Measurements from ENCODE around the gene DACT1. TPM values are rescaled to one million over a fixed set of nuclear protein-coding genes. Genes with fewer than 3 reads are reported as not detected.
"Not testable (repeated sequence)": the region's sequence is repeated elsewhere in the genome, so short reads cannot be mapped to it uniquely, and the experiment has no call there.

The DACT1 gene, protein sequence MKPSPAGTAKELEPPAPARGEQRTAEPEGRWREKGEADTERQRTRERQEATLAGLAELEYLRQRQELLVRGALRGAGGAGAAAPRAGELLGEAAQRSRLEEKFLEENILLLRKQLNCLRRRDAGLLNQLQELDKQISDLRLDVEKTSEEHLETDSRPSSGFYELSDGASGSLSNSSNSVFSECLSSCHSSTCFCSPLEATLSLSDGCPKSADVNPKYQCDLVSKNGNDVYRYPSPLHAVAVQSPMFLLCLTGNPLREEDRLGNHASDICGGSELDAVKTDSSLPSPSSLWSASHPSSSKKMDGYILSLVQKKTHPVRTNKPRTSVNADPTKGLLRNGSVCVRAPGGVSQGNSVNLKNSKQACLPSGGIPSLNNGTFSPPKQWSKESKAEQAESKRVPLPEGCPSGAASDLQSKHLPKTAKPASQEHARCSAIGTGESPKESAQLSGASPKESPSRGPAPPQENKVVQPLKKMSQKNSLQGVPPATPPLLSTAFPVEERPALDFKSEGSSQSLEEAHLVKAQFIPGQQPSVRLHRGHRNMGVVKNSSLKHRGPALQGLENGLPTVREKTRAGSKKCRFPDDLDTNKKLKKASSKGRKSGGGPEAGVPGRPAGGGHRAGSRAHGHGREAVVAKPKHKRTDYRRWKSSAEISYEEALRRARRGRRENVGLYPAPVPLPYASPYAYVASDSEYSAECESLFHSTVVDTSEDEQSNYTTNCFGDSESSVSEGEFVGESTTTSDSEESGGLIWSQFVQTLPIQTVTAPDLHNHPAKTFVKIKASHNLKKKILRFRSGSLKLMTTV
- 0.76 and 3.5 TPM in 2 replicates for total RNA-seq (2012; rRNA removed)

DNA sequence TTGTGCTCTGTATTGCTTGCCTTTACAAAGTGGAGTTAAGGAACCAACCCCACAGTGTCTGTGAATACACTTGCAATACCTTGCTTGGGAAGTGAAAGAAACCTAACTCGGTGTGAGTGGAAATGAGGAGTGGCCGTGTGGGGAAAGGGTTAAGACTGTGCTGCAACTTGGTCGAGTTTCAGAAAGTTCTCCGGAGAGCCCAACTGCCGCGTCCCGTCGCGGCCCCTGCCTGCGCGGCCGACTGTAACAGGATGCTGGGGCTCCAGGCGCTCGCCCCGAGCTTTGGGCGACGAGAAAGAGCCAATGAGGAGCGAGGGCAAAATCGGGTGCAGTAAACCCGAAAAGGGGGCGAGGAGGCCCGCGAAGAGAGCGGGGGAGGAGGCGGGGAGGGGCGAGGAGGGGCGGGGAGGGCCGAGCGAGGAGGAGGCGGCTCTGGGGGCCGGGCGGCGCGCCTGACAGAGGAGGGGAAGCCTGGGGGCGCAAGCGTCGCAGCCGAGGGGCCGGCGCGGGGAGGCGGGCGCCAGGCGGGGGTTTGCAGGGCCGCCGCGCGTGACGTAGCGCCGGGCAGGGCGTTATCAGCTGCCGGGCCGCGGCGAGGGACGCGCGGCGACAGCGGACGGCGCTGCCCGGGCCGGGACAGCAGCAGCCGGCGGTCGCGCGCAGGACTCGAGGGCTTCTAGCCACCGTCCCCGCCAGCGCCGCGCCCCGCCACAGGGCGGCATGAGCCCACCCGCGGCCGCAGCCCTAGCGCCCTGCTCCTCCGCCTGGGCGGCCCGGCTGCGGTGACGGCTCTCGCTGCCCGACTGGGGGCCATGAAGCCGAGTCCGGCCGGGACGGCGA, at the start of gene DACT1:
TSS of gene DACT1 (plus strand) at position 572 of the 840 bp plus-strand sequence. CDS start at position 813, 241 bp downstream.
- Histone ChIP-seq H3K4me3 (ENCODE audit: low read length) (peak within 1 kb of the TSS; percentile 90), H3K36me3 (ENCODE audit: insufficient read depth, low read length) (peaks cover 18% of the 10 kb centered on the region), H3K4me1 (ENCODE audit: control insufficient read depth, insufficient read depth, low read length) (peaks cover 26% of the 10 kb centered on the region), H3K4me2 (ENCODE audit: low read length) (peak within 1 kb of the TSS; percentile 96), H3K9me3 (replicated peaks; ENCODE audit: low read length) (no peaks in the 10 kb centered on the region), H3K9ac (ENCODE audit: low read depth, low read length) (peak within 1 kb of the TSS; percentile 94), H3K27me3 (ENCODE audit: control insufficient read depth, insufficient read depth, low read length) (no peaks in the 10 kb centered on the region)

DNA sequence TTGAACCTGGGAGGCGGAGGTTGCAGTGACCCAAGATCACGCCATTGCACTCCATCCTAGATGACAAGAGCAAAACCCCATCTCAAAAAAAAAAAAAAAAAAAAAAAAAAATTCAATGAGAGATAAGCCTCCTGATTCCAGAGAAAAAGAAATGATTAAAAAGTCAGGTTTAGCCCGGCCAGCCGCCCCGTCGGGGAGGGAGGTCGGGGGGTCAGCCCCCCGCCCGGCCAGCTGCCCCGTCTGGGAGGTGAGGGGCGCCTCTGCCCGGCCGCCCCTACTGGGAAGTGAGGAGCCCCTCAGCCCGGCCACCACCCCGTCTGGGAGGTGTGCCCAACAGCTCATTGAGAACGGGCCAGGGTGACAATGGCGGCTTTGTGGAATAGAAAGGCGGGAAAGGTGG, 49.4 kb upstream of the DACT1 start:
- H3K36me3 ChIP-seq (ENCODE audit: insufficient read depth, low read length); H3K4me2 ChIP-seq (ENCODE audit: low read length); H3K9me3 ChIP-seq (replicated peaks; ENCODE audit: low read length); H3K4me3 ChIP-seq (ENCODE audit: low read length); H3K4me1 ChIP-seq (ENCODE audit: control insufficient read depth, insufficient read depth, low read length); H3K27me3 ChIP-seq (ENCODE audit: control insufficient read depth, insufficient read depth, low read length); H3K9ac ChIP-seq (ENCODE audit: low read depth, low read length): not testable (repeated sequence)

DNA sequence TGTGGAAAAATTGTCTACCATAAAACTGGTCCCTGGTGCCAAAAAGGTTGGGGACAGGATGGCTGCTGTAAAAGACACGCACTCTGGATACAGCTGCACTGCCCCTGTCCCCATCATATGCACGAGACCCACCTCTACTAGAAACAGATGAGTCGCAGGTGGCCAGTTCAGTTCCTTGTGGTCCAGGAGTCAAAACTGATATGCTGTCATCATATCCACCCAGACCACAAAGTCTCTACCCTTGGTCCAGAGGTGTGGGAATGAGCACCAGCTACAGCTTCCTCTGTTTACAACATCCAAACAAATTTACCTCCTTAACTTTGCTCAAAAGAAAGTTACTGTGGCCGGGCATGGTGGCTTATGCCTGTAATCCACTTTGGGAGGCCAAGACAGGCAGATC, 43.8 kb upstream of the DACT1 start:
- Histone ChIP-seq H3K9me3 (replicated peaks; ENCODE audit: low read length) (no peaks in the 10 kb centered on the region), H3K9ac (ENCODE audit: low read depth, low read length) (no peak overlapping the region), H3K4me2 (ENCODE audit: low read length) (no peak overlapping the region), H3K4me1 (ENCODE audit: control insufficient read depth, insufficient read depth, low read length) (no peaks in the 10 kb centered on the region), H3K4me3 (ENCODE audit: low read length) (no peak overlapping the region), H3K36me3 (ENCODE audit: insufficient read depth, low read length) (no peaks in the 10 kb centered on the region), H3K27me3 (ENCODE audit: control insufficient read depth, insufficient read depth, low read length) (no peaks in the 10 kb centered on the region)

DNA sequence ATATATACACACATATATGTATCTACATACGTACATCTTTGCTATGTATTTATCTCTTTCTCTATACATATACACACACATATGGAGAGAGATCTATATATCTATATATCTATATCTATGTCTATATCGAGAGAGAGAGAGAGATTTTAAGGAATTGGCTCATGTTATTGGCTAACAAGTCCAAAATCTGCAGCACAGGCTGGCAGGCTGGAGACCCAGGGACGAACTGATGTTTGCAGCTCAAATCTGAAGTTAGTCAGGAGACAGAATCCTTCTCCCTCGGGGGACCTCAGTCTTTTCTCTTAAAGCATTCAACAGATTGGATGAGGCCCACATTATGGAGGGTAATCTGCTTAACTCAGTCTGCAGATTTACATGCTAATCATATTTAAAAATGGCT, 40.7 kb upstream of the DACT1 start:
- H3K4me1 ChIP-seq (ENCODE audit: control insufficient read depth, insufficient read depth, low read length) = no peaks in the 10 kb centered on the region
- no peak overlapping the region for H3K9ac ChIP-seq (ENCODE audit: low read depth, low read length)
- H3K4me3 ChIP-seq (ENCODE audit: low read length) = no peak overlapping the region
- H3K4me2 ChIP-seq (ENCODE audit: low read length) = no peak overlapping the region
- no peaks in the 10 kb centered on the region for H3K36me3 ChIP-seq (ENCODE audit: insufficient read depth, low read length)
- H3K27me3 ChIP-seq (ENCODE audit: control insufficient read depth, insufficient read depth, low read length) = peaks cover 4% of the 10 kb centered on the region
- no peaks in the 10 kb centered on the region for H3K9me3 ChIP-seq (replicated peaks; ENCODE audit: low read length)

DNA sequence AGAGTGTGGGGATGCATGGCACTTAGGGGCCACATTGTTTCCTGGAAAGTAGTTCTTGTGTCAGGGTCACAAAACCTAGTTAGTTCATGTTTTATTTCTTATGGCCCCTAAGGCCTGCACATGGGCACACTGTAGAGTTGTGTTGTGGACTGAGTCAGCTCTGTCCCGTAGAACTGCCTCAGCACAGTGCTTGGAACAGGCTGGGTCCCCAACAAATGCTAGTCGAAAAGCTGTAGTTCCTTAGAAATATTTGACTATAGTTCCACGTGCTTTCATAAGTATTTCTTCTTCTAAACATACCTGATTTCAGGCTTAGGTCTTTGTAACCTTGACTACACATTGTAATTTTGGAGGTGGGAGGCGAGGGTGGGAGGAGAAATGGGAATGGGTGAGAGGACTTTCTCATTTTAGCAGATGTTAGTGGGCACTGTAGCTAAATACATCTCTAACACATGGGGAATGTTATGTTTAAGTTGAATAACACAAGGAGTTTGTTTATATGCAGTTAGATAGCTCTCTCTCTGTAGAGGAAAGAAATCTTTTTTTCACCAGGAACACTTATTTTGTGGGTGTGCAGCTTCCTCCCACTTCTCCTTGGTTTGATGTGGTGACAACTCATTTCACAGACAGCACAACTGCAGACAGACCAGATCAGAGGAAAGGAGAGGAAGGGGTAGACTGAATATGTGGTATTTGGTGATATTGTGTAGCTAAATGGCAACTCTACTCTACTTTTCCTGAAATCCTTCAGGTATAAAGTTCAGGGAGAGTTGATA, 39.5 kb upstream of the DACT1 start:
- Histone ChIP-seq H3K36me3 (ENCODE audit: insufficient read depth, low read length) (no peaks in the 10 kb centered on the region), H3K27me3 (ENCODE audit: control insufficient read depth, insufficient read depth, low read length) (peaks cover 6% of the 10 kb centered on the region), H3K4me1 (ENCODE audit: control insufficient read depth, insufficient read depth, low read length) (no peaks in the 10 kb centered on the region), H3K4me3 (ENCODE audit: low read length) (no peak overlapping the region), H3K9me3 (replicated peaks; ENCODE audit: low read length) (no peaks in the 10 kb centered on the region), H3K9ac (ENCODE audit: low read depth, low read length) (no peak overlapping the region), H3K4me2 (ENCODE audit: low read length) (no peak overlapping the region)

DNA sequence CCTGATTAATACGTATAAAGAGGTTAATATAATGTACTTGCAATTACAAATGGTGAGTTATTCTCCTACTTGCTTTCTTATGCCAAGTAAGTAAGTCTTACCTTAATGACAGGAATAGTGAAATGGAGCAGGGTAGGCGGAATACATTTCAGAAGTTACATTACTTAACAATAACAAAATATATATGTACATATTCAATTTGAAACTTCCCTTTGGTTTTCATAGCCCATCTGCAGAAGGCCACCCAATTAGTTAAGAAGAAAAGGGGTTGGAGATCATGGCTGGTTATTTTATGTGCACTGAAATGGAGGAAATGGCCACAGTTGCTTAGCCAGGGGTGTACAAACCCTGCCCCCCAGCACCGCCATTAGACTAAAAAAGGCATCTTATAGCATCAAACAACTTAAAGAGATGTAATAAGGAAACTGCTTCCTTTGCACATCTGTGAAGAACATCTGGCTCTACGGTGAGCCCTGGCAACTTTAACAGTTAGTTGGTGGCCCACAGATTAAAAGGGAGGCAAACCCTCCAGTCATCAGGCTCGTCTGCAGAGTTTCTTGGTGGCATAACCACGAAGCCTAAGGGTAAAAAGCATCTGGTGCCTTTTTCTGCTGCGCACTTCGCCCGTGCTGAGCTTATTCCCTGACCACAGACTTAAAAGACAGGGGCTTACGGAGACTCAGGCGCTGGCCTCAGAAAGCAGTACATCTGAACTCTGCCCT, 38.8 kb upstream of the DACT1 start:
- Histone ChIP-seq H3K9ac (ENCODE audit: low read depth, low read length) (no peak overlapping the region), H3K36me3 (ENCODE audit: insufficient read depth, low read length) (no peaks in the 10 kb centered on the region), H3K4me1 (ENCODE audit: control insufficient read depth, insufficient read depth, low read length) (no peaks in the 10 kb centered on the region), H3K4me2 (ENCODE audit: low read length) (no peak overlapping the region), H3K9me3 (replicated peaks; ENCODE audit: low read length) (no peaks in the 10 kb centered on the region), H3K4me3 (ENCODE audit: low read length) (no peak overlapping the region), H3K27me3 (ENCODE audit: control insufficient read depth, insufficient read depth, low read length) (peaks cover 6% of the 10 kb centered on the region)

DNA sequence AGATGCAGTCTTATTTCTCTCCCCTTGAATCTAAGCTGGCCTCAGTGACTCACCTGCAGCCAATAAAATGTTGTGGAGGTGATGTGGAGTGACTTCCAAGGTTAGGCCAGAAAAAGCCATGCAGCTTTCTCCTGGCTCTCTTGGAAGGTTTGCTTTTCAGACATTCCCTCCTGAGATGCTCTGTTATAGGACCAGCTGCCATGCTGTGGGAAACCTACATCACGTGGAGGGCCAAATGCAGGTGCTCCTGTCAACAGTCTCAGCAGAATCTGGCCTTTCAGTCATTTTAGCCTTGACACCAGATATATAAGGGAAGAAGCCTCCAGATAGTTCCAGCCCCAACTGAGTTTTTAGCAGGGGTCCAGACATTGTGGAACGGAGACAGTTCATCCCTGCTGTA, 38.1 kb upstream of the DACT1 start:
- H3K27me3 ChIP-seq (ENCODE audit: control insufficient read depth, insufficient read depth, low read length) = peaks cover 6% of the 10 kb centered on the region
- no peaks in the 10 kb centered on the region for H3K9me3 ChIP-seq (replicated peaks; ENCODE audit: low read length)
- H3K4me2 ChIP-seq (ENCODE audit: low read length) = no peak overlapping the region
- no peak overlapping the region for H3K9ac ChIP-seq (ENCODE audit: low read depth, low read length)
- no peaks in the 10 kb centered on the region for H3K36me3 ChIP-seq (ENCODE audit: insufficient read depth, low read length)
- H3K4me1 ChIP-seq (ENCODE audit: control insufficient read depth, insufficient read depth, low read length) = no peaks in the 10 kb centered on the region
- no peak overlapping the region for H3K4me3 ChIP-seq (ENCODE audit: low read length)

DNA sequence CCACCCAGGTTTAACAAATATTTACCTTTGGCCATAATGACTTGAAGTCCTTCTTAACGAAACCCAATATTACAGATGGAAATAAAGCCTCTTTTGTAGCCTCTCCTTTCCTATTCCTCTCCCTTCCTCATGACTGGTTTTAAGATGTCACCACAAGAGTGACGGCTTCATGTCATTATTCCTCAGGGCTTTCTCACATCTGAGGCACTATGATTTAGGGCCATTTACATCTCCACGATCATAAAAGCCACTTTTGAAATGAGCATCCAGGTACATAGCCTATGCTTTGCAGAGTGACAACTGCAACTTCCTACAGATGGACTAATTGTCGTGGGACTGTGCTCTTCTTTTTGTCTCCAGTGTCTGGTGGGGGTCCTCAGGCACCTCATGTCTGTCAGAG, 32.3 kb upstream of the DACT1 start:
- no peak overlapping the region for H3K9ac ChIP-seq (ENCODE audit: low read depth, low read length)
- no peak overlapping the region for H3K4me2 ChIP-seq (ENCODE audit: low read length)
- peaks cover 9% of the 10 kb centered on the region for H3K4me1 ChIP-seq (ENCODE audit: control insufficient read depth, insufficient read depth, low read length)
- no peaks in the 10 kb centered on the region for H3K9me3 ChIP-seq (replicated peaks; ENCODE audit: low read length)
- peaks cover 6% of the 10 kb centered on the region for H3K27me3 ChIP-seq (ENCODE audit: control insufficient read depth, insufficient read depth, low read length)
- no peak overlapping the region for H3K4me3 ChIP-seq (ENCODE audit: low read length)
- no peaks in the 10 kb centered on the region for H3K36me3 ChIP-seq (ENCODE audit: insufficient read depth, low read length)

DNA sequence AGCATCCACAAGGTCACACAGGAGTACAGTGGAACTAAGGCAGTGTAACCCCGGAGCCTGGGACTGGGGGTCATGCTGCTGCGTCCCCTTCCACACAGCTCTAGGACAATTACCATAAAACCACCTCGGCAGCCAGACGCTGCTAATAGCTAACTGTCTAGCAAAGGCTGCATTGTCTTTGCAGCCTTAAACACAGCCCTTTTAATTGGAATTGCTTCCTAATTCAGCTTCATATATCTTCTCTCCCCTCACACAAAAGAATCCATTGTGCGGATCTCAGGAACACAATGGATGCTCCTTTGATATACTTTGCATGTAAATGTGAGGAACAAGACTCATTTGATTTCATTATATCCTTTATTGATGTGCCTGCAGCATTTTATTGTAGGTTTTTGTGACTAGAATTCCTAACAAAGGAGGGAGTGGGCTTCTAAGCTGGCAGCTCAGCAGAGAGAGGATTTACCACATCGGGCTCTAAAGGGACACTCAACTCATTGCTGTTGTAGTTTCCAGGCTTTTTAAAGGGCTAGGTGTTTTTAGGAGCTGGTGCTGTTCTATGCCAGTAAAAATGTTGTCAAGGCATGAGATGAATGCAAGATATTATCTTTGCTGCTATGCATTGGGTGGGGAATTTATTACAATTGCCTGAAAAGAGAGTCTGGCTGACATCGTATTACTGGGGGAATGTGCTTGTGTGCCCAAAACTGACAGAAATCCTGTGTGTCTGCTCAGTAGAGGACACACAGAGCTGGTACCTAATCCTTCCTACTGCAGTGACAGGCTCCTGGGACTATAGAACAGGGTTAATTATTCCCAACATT, 30.4 kb upstream of the DACT1 start:
- no peak overlapping the region for H3K9ac ChIP-seq (ENCODE audit: low read depth, low read length)
- H3K4me1 ChIP-seq (ENCODE audit: control insufficient read depth, insufficient read depth, low read length) = peaks cover 9% of the 10 kb centered on the region
- H3K36me3 ChIP-seq (ENCODE audit: insufficient read depth, low read length) = no peaks in the 10 kb centered on the region
- no peaks in the 10 kb centered on the region for H3K9me3 ChIP-seq (replicated peaks; ENCODE audit: low read length)
- H3K4me3 ChIP-seq (ENCODE audit: low read length) = no peak overlapping the region
- no peaks in the 10 kb centered on the region for H3K27me3 ChIP-seq (ENCODE audit: control insufficient read depth, insufficient read depth, low read length)
- H3K4me2 ChIP-seq (ENCODE audit: low read length) = peak overlapping the region; percentile 25

DNA sequence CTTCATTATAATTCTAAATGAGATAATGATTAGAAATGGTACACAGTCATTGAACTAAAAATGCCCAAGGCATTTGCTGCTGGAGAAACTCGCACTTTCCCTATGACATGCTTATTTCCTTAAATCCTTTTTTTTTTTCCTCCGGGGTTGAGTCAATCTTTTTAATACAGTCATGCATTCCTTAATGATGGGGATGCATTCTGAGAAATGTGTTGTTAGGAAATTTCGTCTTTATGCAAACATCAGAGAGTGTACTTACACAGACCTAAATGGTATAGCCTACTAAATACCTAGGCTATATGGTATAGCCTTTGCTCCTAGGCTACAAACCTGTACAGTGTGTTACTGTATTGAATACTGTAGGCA, 29.8 kb upstream of the DACT1 start:
- peak overlapping the region; percentile 25 for H3K4me2 ChIP-seq (ENCODE audit: low read length)
- H3K36me3 ChIP-seq (ENCODE audit: insufficient read depth, low read length) = no peaks in the 10 kb centered on the region
- H3K4me1 ChIP-seq (ENCODE audit: control insufficient read depth, insufficient read depth, low read length) = peaks cover 9% of the 10 kb centered on the region
- no peaks in the 10 kb centered on the region for H3K9me3 ChIP-seq (replicated peaks; ENCODE audit: low read length)
- no peaks in the 10 kb centered on the region for H3K27me3 ChIP-seq (ENCODE audit: control insufficient read depth, insufficient read depth, low read length)
- no peak overlapping the region for H3K4me3 ChIP-seq (ENCODE audit: low read length)
- H3K9ac ChIP-seq (ENCODE audit: low read depth, low read length) = no peak overlapping the region

Measured in skeletal muscle satellite cell (primary cell).